ENCODE data around the gene CACNG3. TPM values are rescaled to one million over a fixed set of nuclear protein-coding genes. Genes with fewer than 3 reads are reported as not detected.

CACNG3 gene
- total RNA-seq, 1 experiment from 2014 or later, result 0.02 TPM

DNA sequence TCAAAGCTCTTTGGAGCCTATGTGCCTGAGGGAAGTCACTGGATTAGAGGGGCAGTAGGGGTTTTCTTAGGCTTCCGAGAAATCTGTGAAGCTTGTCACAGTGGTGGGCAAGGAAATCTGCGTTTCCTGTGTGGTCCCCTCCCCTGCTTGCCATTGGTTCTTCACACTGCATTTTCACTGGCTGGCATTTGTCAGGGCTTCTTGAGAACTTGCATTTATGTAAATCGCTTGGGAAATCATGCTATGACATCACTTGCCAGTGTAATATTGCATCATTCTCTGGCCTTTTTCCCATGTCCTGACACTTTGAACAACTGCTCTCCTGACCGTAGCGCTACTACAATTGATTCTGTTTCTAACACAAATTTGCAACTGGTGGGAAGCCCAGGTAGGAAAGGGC, 1.8 kb downstream of the CACNG3 start:
- H3K4me1 ChIP-seq, result no peaks in the 10 kb centered on the region
- no peaks in the 10 kb centered on the region for H3K36me3 ChIP-seq
- H3K9me3 ChIP-seq (replicated peaks), result no peaks in the 10 kb centered on the region
- H3K27me3 ChIP-seq, result no peaks in the 10 kb centered on the region
- no peak overlapping the region for H3K4me3 ChIP-seq
- H3K27ac ChIP-seq, result no peak overlapping the region
- no peak for DNase-seq

GRCh38 chr16:24258791-24259190, 2.7 kb downstream of the CACNG3 start:
- H3K4me1 ChIP-seq, result no peaks in the 10 kb centered on the region
- H3K27me3 ChIP-seq, result no peaks in the 10 kb centered on the region
- no peak overlapping the region for H3K4me3 ChIP-seq
- DNase-seq, result no peak
- no peak overlapping the region for H3K27ac ChIP-seq
- no peaks in the 10 kb centered on the region for H3K36me3 ChIP-seq
- no peaks in the 10 kb centered on the region for H3K9me3 ChIP-seq (replicated peaks)

GRCh38 chr16:24262816-24263215, 6.7 kb downstream of the CACNG3 start:
- no peaks in the 10 kb centered on the region for H3K4me1 ChIP-seq
- H3K9me3 ChIP-seq (replicated peaks), result no peaks in the 10 kb centered on the region
- no peak overlapping the region for H3K4me3 ChIP-seq
- DNase-seq, result no peak
- H3K27me3 ChIP-seq, result no peaks in the 10 kb centered on the region
- no peak overlapping the region for H3K27ac ChIP-seq
- H3K36me3 ChIP-seq, result no peaks in the 10 kb centered on the region

GRCh38 chr16:24270721-24271442, 14.7 kb downstream of the CACNG3 start:
- no peaks in the 10 kb centered on the region for H3K9me3 ChIP-seq (replicated peaks)
- no peaks in the 10 kb centered on the region for H3K27me3 ChIP-seq
- no peaks in the 10 kb centered on the region for H3K36me3 ChIP-seq
- H3K4me3 ChIP-seq, result no peak overlapping the region
- no peaks in the 10 kb centered on the region for H3K4me1 ChIP-seq
- no peak for DNase-seq
- H3K27ac ChIP-seq, result no peak overlapping the region

DNA sequence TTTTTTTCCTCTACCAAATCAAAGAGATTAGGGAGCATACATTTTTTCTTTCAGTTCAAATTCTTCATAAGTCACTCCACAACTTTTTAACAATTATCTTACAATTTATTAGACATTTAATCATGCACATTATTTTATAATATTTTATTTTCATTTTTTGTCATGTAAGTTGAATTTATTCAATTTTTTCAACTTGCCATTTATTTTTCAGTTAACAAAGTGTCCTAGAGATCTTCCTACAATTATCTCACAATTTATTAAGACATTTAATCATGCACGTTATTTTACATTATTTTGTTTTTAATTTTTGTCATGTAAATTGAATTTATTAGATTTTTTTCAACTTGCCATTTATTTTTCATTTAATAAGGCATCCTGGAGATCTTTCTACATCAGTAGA, 16.2 kb downstream of the CACNG3 start:
- Histone ChIP-seq H3K27ac (no peak overlapping the region), H3K4me1 (no peaks in the 10 kb centered on the region), H3K27me3 (no peaks in the 10 kb centered on the region), H3K36me3 (no peaks in the 10 kb centered on the region), H3K4me3 (no peak overlapping the region), H3K9me3 (replicated peaks) (no peaks in the 10 kb centered on the region)
- no peak for DNase-seq

- Histone ChIP-seq H3K9me3 (replicated peaks) (no peaks in the 10 kb centered on the region), H3K4me1 (no peaks in the 10 kb centered on the region), H3K27me3 (no peaks in the 10 kb centered on the region), H3K4me3 (no peak overlapping the region), H3K27ac (no peak overlapping the region), H3K36me3 (no peaks in the 10 kb centered on the region)
- no peak for DNase-seq
Observed at GRCh38 chr16:24273508-24274182, 17.5 kb downstream of the CACNG3 start.

GRCh38 chr16:24275413-24275812, 19.3 kb downstream of the CACNG3 start:
- Histone ChIP-seq H3K27me3 (no peaks in the 10 kb centered on the region), H3K4me3 (no peak overlapping the region), H3K27ac (no peak overlapping the region), H3K36me3 (no peaks in the 10 kb centered on the region), H3K9me3 (replicated peaks) (no peaks in the 10 kb centered on the region), H3K4me1 (no peaks in the 10 kb centered on the region)
- no peak for DNase-seq

DNA sequence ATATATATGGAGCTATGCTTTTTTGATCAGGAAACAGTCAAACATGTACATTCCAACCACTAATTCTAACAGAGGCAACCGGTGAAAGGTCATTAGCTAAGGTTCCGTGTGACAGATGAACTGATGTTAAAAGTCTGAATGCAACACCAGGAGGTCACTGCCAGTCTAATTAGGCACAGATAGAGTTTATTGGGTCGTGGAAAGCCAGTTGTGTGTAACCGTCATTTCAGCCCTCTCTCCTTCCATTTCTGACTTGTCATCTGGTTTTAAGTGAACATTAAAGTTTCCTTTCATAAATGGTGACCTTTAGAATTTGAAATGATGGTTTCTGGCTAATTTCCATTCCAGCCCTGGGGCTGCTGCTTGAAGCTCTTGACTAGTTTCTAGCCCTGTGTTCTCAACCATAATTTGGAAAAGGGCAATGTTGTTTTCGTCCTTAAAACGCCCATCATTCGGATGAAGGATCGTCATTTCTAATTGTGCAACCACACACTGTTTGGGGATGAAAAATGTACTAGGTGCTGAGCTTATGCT, 23.9 kb downstream of the CACNG3 start:
- H3K9me3 ChIP-seq (replicated peaks), result no peaks in the 10 kb centered on the region
- H3K4me1 ChIP-seq, result no peaks in the 10 kb centered on the region
- H3K4me3 ChIP-seq, result no peak overlapping the region
- H3K36me3 ChIP-seq, result no peaks in the 10 kb centered on the region
- H3K27me3 ChIP-seq, result no peaks in the 10 kb centered on the region
- DNase-seq, result no peak
- no peak overlapping the region for H3K27ac ChIP-seq

DNA sequence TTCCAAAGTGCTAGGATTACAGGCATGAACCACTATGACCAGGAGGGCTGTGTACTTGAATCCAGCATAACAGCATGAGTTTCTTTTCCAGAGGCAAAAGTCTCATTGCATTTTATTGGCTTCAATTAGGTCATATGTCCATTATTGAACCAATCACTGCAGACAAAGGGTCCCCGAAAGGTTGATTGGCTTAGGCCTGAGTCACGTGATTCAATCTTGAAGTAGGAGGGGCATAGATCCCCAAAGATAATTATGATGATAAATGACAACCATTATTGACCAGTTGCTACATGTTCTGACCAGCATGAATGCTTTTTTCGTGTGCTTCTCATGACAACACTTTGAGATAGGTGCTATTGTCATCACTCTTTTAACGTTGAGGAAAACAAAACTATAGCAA, 25.3 kb downstream of the CACNG3 start:
- no peaks in the 10 kb centered on the region for H3K4me1 ChIP-seq
- no peak overlapping the region for H3K27ac ChIP-seq
- no peaks in the 10 kb centered on the region for H3K36me3 ChIP-seq
- no peaks in the 10 kb centered on the region for H3K27me3 ChIP-seq
- H3K4me3 ChIP-seq, result no peak overlapping the region
- no peaks in the 10 kb centered on the region for H3K9me3 ChIP-seq (replicated peaks)
- no peak for DNase-seq

DNA sequence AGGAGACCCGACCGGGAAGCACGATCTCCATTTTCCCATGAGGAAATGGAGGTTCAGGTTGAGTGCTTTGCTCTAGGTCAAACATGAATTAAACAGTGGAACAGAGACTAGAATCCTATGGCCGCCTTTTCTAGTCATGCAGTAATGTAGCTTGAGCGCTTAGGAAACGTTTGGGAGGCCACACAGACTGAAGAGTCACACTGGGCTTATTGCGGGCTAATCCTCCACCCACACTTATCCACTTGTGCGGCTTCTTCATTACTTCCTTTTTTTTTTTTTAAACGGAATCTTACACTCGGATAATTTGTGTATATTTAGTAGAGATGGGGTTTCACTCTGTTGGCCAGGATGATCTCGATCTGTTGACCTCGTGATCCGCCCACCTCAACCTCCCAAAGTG, 26.0 kb downstream of the CACNG3 start:
- no peaks in the 10 kb centered on the region for H3K9me3 ChIP-seq (replicated peaks)
- no peaks in the 10 kb centered on the region for H3K27me3 ChIP-seq
- H3K4me1 ChIP-seq, result no peaks in the 10 kb centered on the region
- no peak overlapping the region for H3K4me3 ChIP-seq
- no peak for DNase-seq
- no peaks in the 10 kb centered on the region for H3K36me3 ChIP-seq
- H3K27ac ChIP-seq, result no peak overlapping the region

DNA sequence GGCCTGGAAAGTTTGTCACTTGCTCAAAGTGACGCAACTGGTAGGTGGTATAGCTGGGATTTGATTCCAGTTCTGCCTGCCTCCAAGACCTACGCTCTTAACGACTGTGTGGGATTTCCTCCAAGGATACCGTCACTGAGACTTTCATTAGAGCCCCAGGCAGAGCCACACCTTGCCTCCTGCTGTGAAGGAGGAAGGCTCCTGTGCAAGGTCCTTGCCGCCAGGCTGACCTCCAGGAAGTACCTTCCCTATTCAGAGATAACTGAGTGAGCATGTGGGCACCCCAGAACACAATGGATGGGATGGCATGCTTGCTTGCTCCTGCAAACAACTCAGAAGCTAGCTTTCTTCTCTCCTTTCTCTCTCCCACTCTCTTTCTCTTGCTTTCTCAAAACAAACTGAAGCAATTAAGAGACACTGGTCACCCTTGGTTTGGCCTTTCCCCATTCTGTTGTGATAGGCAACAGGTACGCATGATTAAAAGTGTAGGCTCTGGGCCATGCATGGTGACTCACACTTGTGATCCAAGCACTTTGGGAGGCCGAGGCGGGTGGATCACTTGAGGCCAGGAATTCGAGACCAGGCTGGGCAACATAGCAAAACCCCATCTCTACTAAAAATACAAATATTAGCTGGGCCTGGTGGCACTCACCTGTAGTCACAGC, 30.7 kb downstream of the CACNG3 start:
- Histone ChIP-seq H3K4me1 (no peaks in the 10 kb centered on the region), H3K27ac (no peak overlapping the region), H3K9me3 (replicated peaks) (no peaks in the 10 kb centered on the region), H3K27me3 (no peaks in the 10 kb centered on the region), H3K36me3 (no peaks in the 10 kb centered on the region), H3K4me3 (no peak overlapping the region)
- DNase-seq, result no peak

GRCh38 chr16:24288516-24288915, 32.4 kb downstream of the CACNG3 start:
- Histone ChIP-seq H3K27me3 (no peaks in the 10 kb centered on the region), H3K36me3 (no peaks in the 10 kb centered on the region), H3K9me3 (replicated peaks) (no peaks in the 10 kb centered on the region), H3K4me3 (no peak overlapping the region), H3K27ac (no peak overlapping the region), H3K4me1 (no peaks in the 10 kb centered on the region)
- no peak for DNase-seq

DNA sequence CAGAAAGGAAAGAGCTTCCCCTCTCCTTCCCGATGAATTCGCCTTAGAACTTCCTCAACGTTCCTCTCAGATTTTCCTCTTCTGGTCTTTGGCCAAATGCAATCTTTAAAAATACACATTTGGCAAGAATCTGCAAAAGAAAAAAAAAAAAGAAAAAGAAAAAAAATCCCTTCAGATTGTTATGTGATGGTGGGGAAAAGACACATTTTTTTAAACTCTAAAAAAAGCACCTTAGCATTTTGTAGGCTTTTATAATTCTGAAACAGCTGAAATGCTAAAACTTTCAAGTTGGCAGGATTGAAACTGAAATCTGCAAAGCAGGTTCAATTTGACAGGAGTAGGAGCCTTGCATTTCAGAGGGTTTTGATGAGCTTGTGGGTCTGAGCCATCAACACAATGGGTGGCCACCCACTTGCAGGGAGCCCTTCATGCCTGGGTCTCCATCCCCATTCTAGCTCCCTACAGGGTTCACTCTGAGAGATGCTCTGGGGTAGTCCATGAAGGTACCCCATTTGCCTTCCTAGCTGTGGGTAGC, 33.1 kb downstream of the CACNG3 start:
- Histone ChIP-seq H3K27ac (no peak overlapping the region), H3K4me3 (no peak overlapping the region), H3K9me3 (replicated peaks) (no peaks in the 10 kb centered on the region), H3K27me3 (no peaks in the 10 kb centered on the region), H3K36me3 (no peaks in the 10 kb centered on the region), H3K4me1 (no peaks in the 10 kb centered on the region)
- DNase-seq, result no peak

GRCh38 chr16:24291932-24292331, 35.8 kb downstream of the CACNG3 start:
- no peaks in the 10 kb centered on the region for H3K36me3 ChIP-seq

GRCh38 chr16:24294131-24294530, 38.0 kb downstream of the CACNG3 start:
- Histone ChIP-seq H3K9me3 (replicated peaks) (no peaks in the 10 kb centered on the region), H3K36me3 (no peaks in the 10 kb centered on the region), H3K4me1 (no peaks in the 10 kb centered on the region), H3K4me3 (no peak overlapping the region), H3K27me3 (no peaks in the 10 kb centered on the region), H3K27ac (no peak overlapping the region)
- no peak for DNase-seq

More at GRCh38 chr16:24291932-24292331, 35.8 kb downstream of the CACNG3 start:
- Histone ChIP-seq H3K27ac (no peak overlapping the region), H3K4me1 (no peaks in the 10 kb centered on the region), H3K27me3 (no peaks in the 10 kb centered on the region), H3K4me3 (no peak overlapping the region), H3K9me3 (replicated peaks) (no peaks in the 10 kb centered on the region)
- DNase-seq, result no peak

All from SJCRH30 (cell line).